Measurements from ENCODE around the gene STXBP1.

Gene STXBP1

DNA sequence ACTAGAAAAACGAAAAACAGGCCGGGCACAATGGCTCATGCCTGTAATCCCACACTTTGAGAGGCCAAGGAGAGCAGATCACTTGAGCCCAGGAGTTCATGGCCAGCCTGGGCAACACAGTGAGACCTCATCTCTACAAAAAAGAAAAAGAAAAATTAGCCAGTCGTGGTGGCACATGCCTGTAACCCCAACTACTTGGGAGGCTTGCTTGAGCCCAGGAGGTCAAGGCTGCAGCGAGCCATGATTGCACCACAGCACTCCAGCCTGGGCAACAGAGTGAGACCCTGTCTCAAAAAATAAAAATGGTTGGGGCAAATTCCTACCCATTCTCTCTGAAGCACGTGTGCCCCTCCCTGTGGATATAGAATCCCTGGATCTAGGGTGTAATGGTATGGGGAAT is 86.3 kb downstream of the STXBP1 start:
- Histone ChIP-seq H3K36me3 (ENCODE audit: control insufficient read depth in 4 of 4, insufficient read depth in 4 of 4, low read length in 3 of 4) (no peaks in the 10 kb centered on the region), H3K4me3 (ENCODE audit: control insufficient read depth in 1 of 7, extremely low read depth in 1 of 7, insufficient read depth in 4 of 7, low read depth in 2 of 7, low read length in 6 of 7) (no peak overlapping the region), H3K4me1 (ENCODE audit: control extremely low read depth in 1 of 4, control insufficient read depth in 4 of 4, insufficient read depth in 4 of 4, low read length in 3 of 4) (peaks cover 0 to 6% (median 5%) of the 10 kb centered on the region in 4 experiments), H3K9me3 (ENCODE audit: control extremely low read depth in 1 of 5, control insufficient read depth in 4 of 5, insufficient read depth in 2 of 5, low read depth in 1 of 5, low read length in 4 of 5) (no peaks in the 10 kb centered on the region), H3K27ac (ENCODE audit: insufficient read depth in 1 of 2, low read depth in 1 of 2, low read length in 2 of 2, poor library complexity in 1 of 2, severe bottlenecking in 2 of 2) (peak overlapping the region in 1 of 2 experiments; percentile 34), H3K27me3 (replicated peaks in 2 of 5; ENCODE audit: control insufficient read depth in 4 of 5, insufficient read depth in 5 of 5, low read length in 4 of 5) (no peaks in the 10 kb centered on the region)
- CTCF ChIA-PET = no interaction called here
- 93% methylated on average over 3 of the region's 5 CpGs for WGBS (ENCODE audit: insufficient coverage)
- DNase-seq = no peak
- POLR2A ChIA-PET = no interaction called here

GRCh38 chr9:127698985-127699670 is 87.1 kb downstream of the STXBP1 start:
- CTCF ChIA-PET = no interaction called here
- peak overlapping the region in 1 of 2 experiments; percentile 50 for H3K27ac ChIP-seq (ENCODE audit: insufficient read depth in 1 of 2, low read depth in 1 of 2, low read length in 2 of 2, poor library complexity in 1 of 2, severe bottlenecking in 2 of 2)
- no peaks in the 10 kb centered on the region for H3K27me3 ChIP-seq (replicated peaks in 2 of 5; ENCODE audit: control insufficient read depth in 4 of 5, insufficient read depth in 5 of 5, low read length in 4 of 5)
- no peaks in the 10 kb centered on the region for H3K36me3 ChIP-seq (ENCODE audit: control insufficient read depth in 4 of 4, insufficient read depth in 4 of 4, low read length in 3 of 4)
- WGBS (ENCODE audit: insufficient coverage) = 11% methylated on average over 35 of the region's 41 CpGs
- peak; percentile 92 to 94 (median 94) for DNase-seq
- peaks cover 0 to 6% (median 5%) of the 10 kb centered on the region in 4 experiments for H3K4me1 ChIP-seq (ENCODE audit: control extremely low read depth in 1 of 4, control insufficient read depth in 4 of 4, insufficient read depth in 4 of 4, low read length in 3 of 4)
- no peaks in the 10 kb centered on the region for H3K9me3 ChIP-seq (ENCODE audit: control extremely low read depth in 1 of 5, control insufficient read depth in 4 of 5, insufficient read depth in 2 of 5, low read depth in 1 of 5, low read length in 4 of 5)
- H3K4me3 ChIP-seq (ENCODE audit: control insufficient read depth in 1 of 7, extremely low read depth in 1 of 7, insufficient read depth in 4 of 7, low read depth in 2 of 7, low read length in 6 of 7) = peak overlapping the region in 6 of 7 experiments; percentile 28 to 73 (median 50)
- POLR2A ChIA-PET = no interaction called here

DNA sequence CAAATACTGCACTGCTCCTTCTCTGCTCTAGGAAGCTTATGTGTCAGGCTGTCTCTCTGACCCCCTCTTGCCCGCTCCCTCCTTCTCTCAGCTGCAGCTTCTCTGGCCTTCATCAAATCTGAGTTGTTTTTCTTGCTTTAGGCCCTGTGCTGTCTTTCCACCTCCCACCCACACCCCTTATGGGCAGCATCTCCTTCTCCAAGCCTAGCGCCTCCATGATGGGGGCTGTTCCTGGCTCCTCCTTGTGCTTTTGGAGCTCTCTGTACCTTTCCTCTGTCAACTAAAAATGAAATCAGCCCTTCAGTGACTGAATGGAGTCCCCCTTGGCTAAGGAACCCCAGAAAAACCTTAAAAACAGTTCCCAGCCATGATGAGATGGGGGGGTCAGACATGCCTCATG is 88.1 kb downstream of the STXBP1 start:
- WGBS (ENCODE audit: insufficient coverage) = 80% methylated on average over 2 of the region's 2 CpGs
- Histone ChIP-seq H3K9me3 (ENCODE audit: control extremely low read depth in 1 of 5, control insufficient read depth in 4 of 5, insufficient read depth in 2 of 5, low read depth in 1 of 5, low read length in 4 of 5) (no peaks in the 10 kb centered on the region), H3K27me3 (replicated peaks in 2 of 5; ENCODE audit: control insufficient read depth in 4 of 5, insufficient read depth in 5 of 5, low read length in 4 of 5) (no peaks in the 10 kb centered on the region), H3K27ac (ENCODE audit: insufficient read depth in 1 of 2, low read depth in 1 of 2, low read length in 2 of 2, poor library complexity in 1 of 2, severe bottlenecking in 2 of 2) (peak overlapping the region in 1 of 2 experiments; percentile 50), H3K4me1 (ENCODE audit: control extremely low read depth in 1 of 4, control insufficient read depth in 4 of 4, insufficient read depth in 4 of 4, low read length in 3 of 4) (peaks cover 0 to 6% (median 5%) of the 10 kb centered on the region in 4 experiments), H3K4me3 (ENCODE audit: control insufficient read depth in 1 of 7, extremely low read depth in 1 of 7, insufficient read depth in 4 of 7, low read depth in 2 of 7, low read length in 6 of 7) (no peak overlapping the region), H3K36me3 (ENCODE audit: control insufficient read depth in 4 of 4, insufficient read depth in 4 of 4, low read length in 3 of 4) (no peaks in the 10 kb centered on the region)
- POLR2A ChIA-PET = interaction anchor here (0.6 kb wide), 1 partner anchor 9 kb away, joined by 3 read pairs; no protein-coding TSS in a partner anchor
- CTCF ChIA-PET = no interaction called here
- no peak for DNase-seq

DNA sequence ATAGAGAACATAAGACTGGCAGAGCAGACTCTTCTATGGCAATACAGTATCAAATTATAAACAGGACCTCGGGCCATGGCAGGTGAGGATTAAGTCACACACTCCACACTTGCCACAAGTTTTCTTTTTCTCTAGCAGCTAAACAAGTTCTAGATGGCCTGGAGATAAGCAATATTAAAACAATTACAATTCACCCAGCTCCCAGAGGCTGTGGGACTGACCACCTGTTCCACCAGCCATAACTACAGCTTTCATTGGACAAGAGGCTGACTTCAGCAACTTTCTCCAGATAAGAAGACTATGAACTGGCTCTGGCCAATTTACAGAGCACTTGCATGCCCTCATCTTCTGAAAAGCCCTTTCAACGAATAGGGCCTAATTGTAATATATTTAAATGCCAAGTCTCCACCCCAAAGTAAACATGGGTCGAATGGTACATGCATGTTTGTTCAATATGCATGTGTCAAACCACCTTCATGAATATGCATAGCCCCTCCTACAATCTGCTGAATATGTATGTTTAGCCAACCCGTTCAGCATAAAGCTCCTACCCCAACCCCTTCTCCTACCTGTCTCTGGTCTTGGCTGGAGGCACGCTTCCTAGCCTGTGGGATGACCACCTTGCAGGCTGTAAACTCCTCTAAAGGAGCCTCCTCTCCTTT is 88.6 kb downstream of the STXBP1 start:
- H3K36me3 ChIP-seq (ENCODE audit: control insufficient read depth in 4 of 4, insufficient read depth in 4 of 4, low read length in 3 of 4) = no peaks in the 10 kb centered on the region
- CTCF ChIA-PET = interaction anchor here (1.4 kb wide), 1 partner anchor 10 kb away, joined by 3 read pairs; no protein-coding TSS in a partner anchor
- H3K27me3 ChIP-seq (replicated peaks in 2 of 5; ENCODE audit: control insufficient read depth in 4 of 5, insufficient read depth in 5 of 5, low read length in 4 of 5) = no peaks in the 10 kb centered on the region
- peaks cover 0 to 6% (median 5%) of the 10 kb centered on the region in 4 experiments for H3K4me1 ChIP-seq (ENCODE audit: control extremely low read depth in 1 of 4, control insufficient read depth in 4 of 4, insufficient read depth in 4 of 4, low read length in 3 of 4)
- H3K27ac ChIP-seq (ENCODE audit: insufficient read depth in 1 of 2, low read depth in 1 of 2, low read length in 2 of 2, poor library complexity in 1 of 2, severe bottlenecking in 2 of 2) = no peak overlapping the region
- no peak overlapping the region for H3K4me3 ChIP-seq (ENCODE audit: control insufficient read depth in 1 of 7, extremely low read depth in 1 of 7, insufficient read depth in 4 of 7, low read depth in 2 of 7, low read length in 6 of 7)
- POLR2A ChIA-PET = no interaction called here
- H3K9me3 ChIP-seq (ENCODE audit: control extremely low read depth in 1 of 5, control insufficient read depth in 4 of 5, insufficient read depth in 2 of 5, low read depth in 1 of 5, low read length in 4 of 5) = no peaks in the 10 kb centered on the region
- 100% methylated on average over 4 of the region's 5 CpGs for WGBS (ENCODE audit: insufficient coverage)
- no peak for DNase-seq

DNA sequence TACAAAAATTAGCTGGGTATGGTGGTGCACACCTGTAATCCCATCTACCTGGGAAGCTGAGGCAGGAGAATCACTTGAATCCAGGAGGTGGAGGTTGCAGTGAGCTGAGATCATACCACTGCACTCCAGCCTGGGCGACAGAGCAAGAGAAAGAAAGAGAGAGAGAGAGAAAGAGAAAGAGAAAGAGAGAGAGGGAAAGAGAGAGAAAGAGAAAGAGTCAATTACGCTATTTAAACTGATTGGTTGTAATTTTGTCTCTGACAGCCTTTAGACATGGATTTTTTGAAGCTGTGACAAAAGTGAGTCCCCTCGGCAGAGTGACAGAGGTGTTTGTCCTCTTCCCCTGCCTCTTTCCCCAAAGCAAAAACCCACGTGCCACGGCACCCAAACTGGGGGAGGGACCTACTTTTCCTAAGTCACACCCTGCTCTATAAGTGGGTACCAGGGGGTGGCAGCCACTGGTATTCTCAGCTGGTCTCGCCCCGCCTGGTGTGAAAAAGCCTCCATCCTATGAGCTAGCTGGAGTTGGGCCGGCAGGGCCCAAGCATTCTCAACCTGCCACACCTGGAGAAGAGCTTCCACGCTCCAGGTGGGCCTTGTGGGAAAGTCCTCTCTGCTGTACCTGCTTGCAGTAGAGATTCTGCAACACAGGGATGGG is 91.3 kb downstream of the STXBP1 start:
- H3K9me3 ChIP-seq (ENCODE audit: control extremely low read depth in 1 of 5, control insufficient read depth in 4 of 5, insufficient read depth in 2 of 5, low read depth in 1 of 5, low read length in 4 of 5) = no peaks in the 10 kb centered on the region
- ChIA-PET POLR2A (no interaction called here), CTCF (interaction anchor here (1.2 to 2.0 kb wide), 3 partner anchors 12 to 113 kb away, joined by 3 to 4 read pairs (median 3); partner anchors contain the start of genes PTRH1, TOR2A and TTC16)
- WGBS (ENCODE audit: insufficient coverage) = 88% methylated on average over 7 of the region's 9 CpGs
- no peaks in the 10 kb centered on the region for H3K27me3 ChIP-seq (replicated peaks in 2 of 5; ENCODE audit: control insufficient read depth in 4 of 5, insufficient read depth in 5 of 5, low read length in 4 of 5)
- no peak overlapping the region for H3K27ac ChIP-seq (ENCODE audit: insufficient read depth in 1 of 2, low read depth in 1 of 2, low read length in 2 of 2, poor library complexity in 1 of 2, severe bottlenecking in 2 of 2)
- DNase-seq = no peak
- no peak overlapping the region for H3K4me3 ChIP-seq (ENCODE audit: control insufficient read depth in 1 of 7, extremely low read depth in 1 of 7, insufficient read depth in 4 of 7, low read depth in 2 of 7, low read length in 6 of 7)
- H3K4me1 ChIP-seq (ENCODE audit: control extremely low read depth in 1 of 4, control insufficient read depth in 4 of 4, insufficient read depth in 4 of 4, low read length in 3 of 4) = peaks cover 0 to 17% (median 12%) of the 10 kb centered on the region in 4 experiments
- no peaks in the 10 kb centered on the region for H3K36me3 ChIP-seq (ENCODE audit: control insufficient read depth in 4 of 4, insufficient read depth in 4 of 4, low read length in 3 of 4)

- Histone ChIP-seq H3K27me3 (replicated peaks in 2 of 5; ENCODE audit: control insufficient read depth in 4 of 5, insufficient read depth in 5 of 5, low read length in 4 of 5) (peaks cover 0 to 2% (median 0%) of the 10 kb centered on the region in 5 experiments), H3K9me3 (ENCODE audit: control extremely low read depth in 1 of 5, control insufficient read depth in 4 of 5, insufficient read depth in 2 of 5, low read depth in 1 of 5, low read length in 4 of 5) (peaks cover 0 to 5% (median 0%) of the 10 kb centered on the region in 5 experiments), H3K4me3 (ENCODE audit: control insufficient read depth in 1 of 7, extremely low read depth in 1 of 7, insufficient read depth in 4 of 7, low read depth in 2 of 7, low read length in 6 of 7) (no peak overlapping the region), H3K27ac (ENCODE audit: insufficient read depth in 1 of 2, low read depth in 1 of 2, low read length in 2 of 2, poor library complexity in 1 of 2, severe bottlenecking in 2 of 2) (no peak overlapping the region), H3K4me1 (ENCODE audit: control extremely low read depth in 1 of 4, control insufficient read depth in 4 of 4, insufficient read depth in 4 of 4, low read length in 3 of 4) (peaks cover 0 to 11% (median 8%) of the 10 kb centered on the region in 4 experiments), H3K36me3 (ENCODE audit: control insufficient read depth in 4 of 4, insufficient read depth in 4 of 4, low read length in 3 of 4) (no peaks in the 10 kb centered on the region)
- WGBS (ENCODE audit: insufficient coverage) = 99% methylated on average over 7 of the region's 12 CpGs
- ChIA-PET CTCF (interaction anchor here (0.7 to 1.6 kb wide), 3 partner anchors 8 to 201 kb away, joined by 3 to 5 read pairs (median 3); no protein-coding TSS in a partner anchor), POLR2A (no interaction called here)
- no peak for DNase-seq
These were observed 93.7 kb downstream of the STXBP1 start for GRCh38 chr9:127705577-127706379.

Data from common myeloid progenitor, CD34-positive (primary cell).